ENCODE results near the gene CYP2E1.

GRCh38 chr10:133523631-133524203 lies 3.4 kb upstream of the CYP2E1 start:
- no peak for TF ChIP-seq POLR2A (IDR thresholded peaks at IDR 0.05)
- TF ChIP-seq CTCF (IDR thresholded peaks at IDR 0.05): no peak
